HG03442 (cell line): ENCODE measurements around the gene ZMYND19.
"Not testable (repeated sequence)": the region's sequence is repeated elsewhere in the genome, so short reads cannot be mapped to it uniquely, and the experiment has no call there.

Source experiments
- ATAC-seq: cut with Tn5 transposase; IDR thresholded peaks from one replicate; pipeline ENCODE4 v1.9.1; 2021; ENCODE audit warnings: mild to moderate bottlenecking, moderate library complexity; ENCODE audit not compliant: unreplicated experiment

Gene ZMYND19

GRCh38 chr9:137589441-137590122 lies 730 bp downstream of the ZMYND19 start:
- peak; percentile 19 for ATAC-seq

- ATAC-seq, result no peak
Observed at GRCh38 chr9:137588891-137589290, 1.4 kb downstream of the ZMYND19 start.

GRCh38 chr9:137588311-137588710 lies 2.0 kb downstream of the ZMYND19 start:
- no peak for ATAC-seq

- no peak for ATAC-seq
Observed at GRCh38 chr9:137586854-137587253, 3.5 kb downstream of the ZMYND19 start.

GRCh38 chr9:137583957-137584356 lies 6.4 kb downstream of the ZMYND19 start:
- no peak for ATAC-seq

GRCh38 chr9:137583347-137583746 lies 7.0 kb downstream of the ZMYND19 start:
- ATAC-seq, result no peak

GRCh38 chr9:137582286-137582860 lies 7.9 kb downstream of the ZMYND19 start:
- ATAC-seq, result no peak

GRCh38 chr9:137581361-137582285 lies 8.7 kb downstream of the ZMYND19 start:
- no peak for ATAC-seq

GRCh38 chr9:137580954-137581322 lies 9.4 kb downstream of the ZMYND19 start:
- no peak for ATAC-seq

- ATAC-seq, result no peak
Observed at GRCh38 chr9:137580209-137580953, 9.9 kb downstream of the ZMYND19 start.

GRCh38 chr9:137579259-137579604 lies 11.1 kb downstream of the ZMYND19 start:
- no peak for ATAC-seq

- ATAC-seq, result peak; percentile 78
Observed at GRCh38 chr9:137578518-137579258, 11.6 kb downstream of the ZMYND19 start, which contains the start of gene DPH7. TSS of gene DPH7 (minus strand) at chr9:137578925. CDS start at chr9:137578777, 148 bp downstream.

- ATAC-seq, result no peak
Observed at GRCh38 chr9:137575716-137576411, 14.4 kb downstream of the ZMYND19 start.

- ATAC-seq, result no peak
Observed at GRCh38 chr9:137575364-137575715, 15.0 kb downstream of the ZMYND19 start.

- ATAC-seq, result no peak
Observed at GRCh38 chr9:137574192-137574591, 16.1 kb downstream of the ZMYND19 start.

- ATAC-seq, result no peak
Observed at GRCh38 chr9:137570566-137570965, 19.7 kb downstream of the ZMYND19 start.

GRCh38 chr9:137569609-137570203 lies 20.6 kb downstream of the ZMYND19 start:
- no peak for ATAC-seq

- not testable (repeated sequence) for ATAC-seq
Observed at GRCh38 chr9:137568445-137568844, 21.9 kb downstream of the ZMYND19 start.

GRCh38 chr9:137564817-137565411 lies 25.4 kb downstream of the ZMYND19 start:
- ATAC-seq, result no peak
